ENCODE results near the gene ADAMTS2.

ADAMTS2 gene

DNA sequence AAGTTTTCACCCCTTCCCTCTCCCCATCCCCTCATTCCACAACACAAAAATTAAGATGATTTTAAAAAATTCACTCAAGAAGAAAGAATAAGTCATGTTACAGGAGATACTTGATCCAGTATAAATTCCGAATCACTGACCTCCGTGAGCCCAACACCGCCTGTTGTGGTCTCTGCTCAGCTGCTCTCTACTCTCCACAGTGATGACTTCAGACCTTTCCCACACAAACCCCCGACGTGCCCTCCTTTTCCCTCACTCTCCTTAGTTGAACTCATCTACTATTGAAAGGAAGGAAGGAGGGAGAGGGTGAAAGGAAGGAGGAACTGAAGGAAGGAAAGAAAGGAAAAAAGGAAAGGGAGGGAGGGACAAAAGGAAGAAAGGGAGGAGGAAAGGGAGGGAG lies 230.0 kb downstream of the ADAMTS2 start:
- no peak overlapping the region for H2BK12ac ChIP-seq (ENCODE audit: low read length)
- H2BK15ac ChIP-seq (ENCODE audit: low read length): no peak overlapping the region
- no peaks in the 10 kb centered on the region for H3K4me1 ChIP-seq (ENCODE audit: control insufficient read depth in 2 of 2, insufficient read depth in 1 of 2, low read depth in 1 of 2, low read length in 2 of 2)
- no CpG with 5 or more reads among the region's 5 CpGs for WGBS, 2 donors (ENCODE audit: extremely low coverage in 2 of 2, insufficient read length in 2 of 2, insufficient replicate concordance in 1 of 2)
- H3K23ac ChIP-seq (ENCODE audit: low read depth, low read length, poor library complexity): no peak overlapping the region
- H3K4ac ChIP-seq (ENCODE audit: low read length): no peak overlapping the region
- no peak for DNase-seq (ENCODE audit: low spot score)
- H2BK5ac ChIP-seq (ENCODE audit: low read length): no peak overlapping the region
- no peak overlapping the region for H4K8ac ChIP-seq (ENCODE audit: low read depth, low read length)
- H3K36me3 ChIP-seq (replicated peaks in 1 of 2; ENCODE audit: control insufficient read depth in 2 of 2, insufficient read depth in 2 of 2, low read length in 2 of 2): no peaks in the 10 kb centered on the region
- no peak overlapping the region for H2BK120ac ChIP-seq (ENCODE audit: low read depth, low read length)
- no peaks in the 10 kb centered on the region for H3K27me3 ChIP-seq (ENCODE audit: control insufficient read depth in 3 of 3, insufficient read depth in 3 of 3, low read depth in 1 of 3, low read length in 3 of 3)
- H4K91ac ChIP-seq (ENCODE audit: low read depth, low read length, poor library complexity): no peak overlapping the region
- no peak overlapping the region for H3K14ac ChIP-seq (ENCODE audit: low read length)
- H2AK5ac ChIP-seq (ENCODE audit: low read depth, low read length): no peak overlapping the region
- no peaks in the 10 kb centered on the region for H3K79me1 ChIP-seq (ENCODE audit: low read depth, low read length)
- H3K4me3 ChIP-seq (ENCODE audit: low read length in 2 of 2): no peak overlapping the region
- H3K9ac ChIP-seq (ENCODE audit: low read depth, low read length, poor library complexity): no peak overlapping the region
- H3K27ac ChIP-seq (replicated peaks; ENCODE audit: low read length): no peak overlapping the region
- peaks cover 0 to 51% of the 10 kb centered on the region in 2 donors for H3K9me3 ChIP-seq (replicated peaks in 1 of 2; ENCODE audit: control insufficient read depth in 2 of 2, insufficient read depth in 1 of 2, low read depth in 1 of 2, low read length in 2 of 2)
- H3K4me2 ChIP-seq (ENCODE audit: insufficient read depth, low read length, poor library complexity, severe bottlenecking): no peak overlapping the region
- no peak overlapping the region for H2AFZ ChIP-seq (ENCODE audit: low read length)
- H3K18ac ChIP-seq (ENCODE audit: low read length): no peak overlapping the region

DNA sequence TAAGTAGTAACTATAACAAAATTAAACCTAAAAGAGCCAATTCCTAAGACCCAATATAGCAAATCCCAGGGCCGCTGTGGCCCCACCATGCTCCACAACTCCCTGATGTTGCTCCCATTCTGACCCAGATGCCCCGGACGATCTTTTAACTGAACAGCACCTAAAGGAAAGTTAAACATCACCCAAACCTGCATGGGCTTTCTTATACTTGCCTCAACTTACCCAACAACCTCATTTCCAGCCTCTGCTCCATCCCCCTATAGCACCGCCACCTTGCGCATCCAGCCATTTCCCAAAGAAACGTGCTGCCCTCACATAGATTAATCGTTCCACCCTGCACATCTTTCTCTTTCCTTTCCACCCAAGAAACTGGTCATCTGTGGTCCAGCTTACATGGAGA lies 230.5 kb downstream of the ADAMTS2 start:
- WGBS, 2 donors (ENCODE audit: extremely low coverage in 2 of 2, insufficient read length in 2 of 2, insufficient replicate concordance in 1 of 2): no CpG with 5 or more reads among the region's 7 CpGs
- Histone ChIP-seq H3K27me3 (ENCODE audit: control insufficient read depth in 3 of 3, insufficient read depth in 3 of 3, low read depth in 1 of 3, low read length in 3 of 3) (no peaks in the 10 kb centered on the region), H3K27ac (replicated peaks; ENCODE audit: low read length) (no peak overlapping the region), H2BK12ac (ENCODE audit: low read length) (no peak overlapping the region), H3K79me1 (ENCODE audit: low read depth, low read length) (no peaks in the 10 kb centered on the region), H3K4me1 (ENCODE audit: control insufficient read depth in 2 of 2, insufficient read depth in 1 of 2, low read depth in 1 of 2, low read length in 2 of 2) (no peaks in the 10 kb centered on the region), H3K4me3 (ENCODE audit: low read length in 2 of 2) (no peak overlapping the region), H3K18ac (ENCODE audit: low read length) (no peak overlapping the region), H2BK15ac (ENCODE audit: low read length) (no peak overlapping the region), H4K91ac (ENCODE audit: low read depth, low read length, poor library complexity) (no peak overlapping the region), H2BK5ac (ENCODE audit: low read length) (no peak overlapping the region), H2AFZ (ENCODE audit: low read length) (no peak overlapping the region), H3K4ac (ENCODE audit: low read length) (no peak overlapping the region), H3K36me3 (replicated peaks in 1 of 2; ENCODE audit: control insufficient read depth in 2 of 2, insufficient read depth in 2 of 2, low read length in 2 of 2) (no peaks in the 10 kb centered on the region), H3K4me2 (ENCODE audit: insufficient read depth, low read length, poor library complexity, severe bottlenecking) (no peak overlapping the region), H3K14ac (ENCODE audit: low read length) (no peak overlapping the region), H3K9ac (ENCODE audit: low read depth, low read length, poor library complexity) (no peak overlapping the region), H2AK5ac (ENCODE audit: low read depth, low read length) (no peak overlapping the region), H2BK120ac (ENCODE audit: low read depth, low read length) (no peak overlapping the region), H4K8ac (ENCODE audit: low read depth, low read length) (no peak overlapping the region), H3K9me3 (replicated peaks in 1 of 2; ENCODE audit: control insufficient read depth in 2 of 2, insufficient read depth in 1 of 2, low read depth in 1 of 2, low read length in 2 of 2) (peaks cover 0 to 48% of the 10 kb centered on the region in 2 donors), H3K23ac (ENCODE audit: low read depth, low read length, poor library complexity) (no peak overlapping the region)
- DNase-seq (ENCODE audit: low spot score): no peak

DNA sequence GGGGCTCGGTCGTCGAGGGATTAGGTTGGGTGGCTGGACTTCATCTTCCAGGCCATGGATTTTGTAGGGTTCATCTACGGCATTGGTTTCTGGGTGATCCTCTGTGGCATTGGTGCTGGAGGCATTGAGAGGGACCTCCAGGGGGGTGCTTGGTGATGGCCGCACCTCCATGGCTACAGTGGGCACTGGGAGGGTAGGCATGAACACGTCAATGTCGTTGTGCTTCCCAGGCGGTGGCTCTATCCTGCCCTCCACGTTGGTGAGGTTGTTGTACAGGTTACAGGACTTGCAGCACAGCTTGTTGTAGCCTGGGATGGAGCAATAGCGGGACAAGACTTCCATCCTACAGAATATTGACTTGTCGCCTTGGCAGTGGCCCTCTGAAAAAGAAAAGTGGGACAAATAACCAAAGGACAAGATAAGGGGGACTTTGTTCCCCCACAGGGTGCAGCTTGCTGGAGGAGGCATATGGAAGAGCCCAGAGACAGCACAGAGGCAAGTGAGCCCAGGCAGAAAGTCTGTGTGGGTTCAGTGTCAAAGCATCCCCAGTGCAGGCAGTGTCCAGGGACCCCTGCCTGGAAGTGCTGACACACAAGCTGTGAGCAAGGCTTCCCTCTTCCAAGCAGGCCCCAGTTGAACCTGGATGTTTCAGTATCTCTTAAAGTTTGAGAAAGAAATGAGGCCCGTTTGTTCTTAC lies 231.2 kb downstream of the ADAMTS2 start:
- Histone ChIP-seq H3K4me1 (ENCODE audit: control insufficient read depth in 2 of 2, insufficient read depth in 1 of 2, low read depth in 1 of 2, low read length in 2 of 2) (no peaks in the 10 kb centered on the region), H3K4me3 (ENCODE audit: low read length in 2 of 2) (no peak overlapping the region), H4K91ac (ENCODE audit: low read depth, low read length, poor library complexity) (no peak overlapping the region), H3K27ac (replicated peaks; ENCODE audit: low read length) (no peak overlapping the region), H3K14ac (ENCODE audit: low read length) (no peak overlapping the region), H2AK5ac (ENCODE audit: low read depth, low read length) (no peak overlapping the region), H3K4me2 (ENCODE audit: insufficient read depth, low read length, poor library complexity, severe bottlenecking) (no peak overlapping the region), H3K27me3 (ENCODE audit: control insufficient read depth in 3 of 3, insufficient read depth in 3 of 3, low read depth in 1 of 3, low read length in 3 of 3) (no peaks in the 10 kb centered on the region), H2BK5ac (ENCODE audit: low read length) (no peak overlapping the region), H2BK15ac (ENCODE audit: low read length) (no peak overlapping the region), H3K36me3 (replicated peaks in 1 of 2; ENCODE audit: control insufficient read depth in 2 of 2, insufficient read depth in 2 of 2, low read length in 2 of 2) (no peaks in the 10 kb centered on the region), H3K23ac (ENCODE audit: low read depth, low read length, poor library complexity) (no peak overlapping the region), H3K9ac (ENCODE audit: low read depth, low read length, poor library complexity) (no peak overlapping the region), H3K79me1 (ENCODE audit: low read depth, low read length) (no peaks in the 10 kb centered on the region), H3K4ac (ENCODE audit: low read length) (no peak overlapping the region), H3K18ac (ENCODE audit: low read length) (no peak overlapping the region), H2BK120ac (ENCODE audit: low read depth, low read length) (no peak overlapping the region), H3K9me3 (replicated peaks in 1 of 2; ENCODE audit: control insufficient read depth in 2 of 2, insufficient read depth in 1 of 2, low read depth in 1 of 2, low read length in 2 of 2) (peaks cover 0 to 45% of the 10 kb centered on the region in 2 donors), H2BK12ac (ENCODE audit: low read length) (no peak overlapping the region), H2AFZ (ENCODE audit: low read length) (no peak overlapping the region), H4K8ac (ENCODE audit: low read depth, low read length) (no peak overlapping the region)
- DNase-seq (ENCODE audit: low spot score): no peak
- WGBS, 2 donors (ENCODE audit: extremely low coverage in 2 of 2, insufficient read length in 2 of 2, insufficient replicate concordance in 1 of 2): no CpG with 5 or more reads among the region's 12 CpGs

DNA sequence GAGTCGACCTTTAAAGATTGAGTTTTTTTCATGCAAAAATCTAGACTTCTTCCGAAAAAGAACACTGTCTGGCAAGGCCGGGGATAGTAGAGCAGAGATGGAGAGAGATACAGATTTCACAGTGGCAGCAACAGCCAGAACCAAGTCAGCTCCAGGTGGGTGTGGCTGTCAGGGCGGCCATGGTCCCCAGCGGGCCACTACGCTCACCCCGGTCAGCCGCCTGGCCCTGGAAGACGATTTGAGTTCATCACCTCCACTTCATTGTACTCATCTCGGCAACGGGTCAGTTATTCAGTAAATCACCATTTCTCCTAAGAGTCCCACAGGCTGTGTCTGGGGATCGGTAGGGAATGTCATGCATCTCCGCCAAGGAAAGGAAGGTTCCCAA lies 232.1 kb downstream of the ADAMTS2 start:
- no peak overlapping the region for H2BK15ac ChIP-seq (ENCODE audit: low read length)
- no peak overlapping the region for H3K9ac ChIP-seq (ENCODE audit: low read depth, low read length, poor library complexity)
- no peaks in the 10 kb centered on the region for H3K36me3 ChIP-seq (replicated peaks in 1 of 2; ENCODE audit: control insufficient read depth in 2 of 2, insufficient read depth in 2 of 2, low read length in 2 of 2)
- H3K18ac ChIP-seq (ENCODE audit: low read length): no peak overlapping the region
- no peak overlapping the region for H3K4me2 ChIP-seq (ENCODE audit: insufficient read depth, low read length, poor library complexity, severe bottlenecking)
- no peak overlapping the region for H2AK5ac ChIP-seq (ENCODE audit: low read depth, low read length)
- no peak overlapping the region for H3K27ac ChIP-seq (replicated peaks; ENCODE audit: low read length)
- no peak overlapping the region for H3K4me3 ChIP-seq (ENCODE audit: low read length in 2 of 2)
- H2BK12ac ChIP-seq (ENCODE audit: low read length): no peak overlapping the region
- no peaks in the 10 kb centered on the region for H3K79me1 ChIP-seq (ENCODE audit: low read depth, low read length)
- no peak for DNase-seq (ENCODE audit: low spot score)
- peaks cover 0 to 43% of the 10 kb centered on the region in 2 donors for H3K9me3 ChIP-seq (replicated peaks in 1 of 2; ENCODE audit: control insufficient read depth in 2 of 2, insufficient read depth in 1 of 2, low read depth in 1 of 2, low read length in 2 of 2)
- WGBS, 2 donors (ENCODE audit: extremely low coverage in 2 of 2, insufficient read length in 2 of 2, insufficient replicate concordance in 1 of 2): no CpG with 5 or more reads among the region's 13 CpGs
- no peaks in the 10 kb centered on the region for H3K27me3 ChIP-seq (ENCODE audit: control insufficient read depth in 3 of 3, insufficient read depth in 3 of 3, low read depth in 1 of 3, low read length in 3 of 3)
- H2BK120ac ChIP-seq (ENCODE audit: low read depth, low read length): no peak overlapping the region
- H3K4ac ChIP-seq (ENCODE audit: low read length): no peak overlapping the region
- H4K91ac ChIP-seq (ENCODE audit: low read depth, low read length, poor library complexity): no peak overlapping the region
- no peak overlapping the region for H3K14ac ChIP-seq (ENCODE audit: low read length)
- H3K4me1 ChIP-seq (ENCODE audit: control insufficient read depth in 2 of 2, insufficient read depth in 1 of 2, low read depth in 1 of 2, low read length in 2 of 2): no peaks in the 10 kb centered on the region
- H2AFZ ChIP-seq (ENCODE audit: low read length): no peak overlapping the region
- H3K23ac ChIP-seq (ENCODE audit: low read depth, low read length, poor library complexity): no peak overlapping the region
- no peak overlapping the region for H2BK5ac ChIP-seq (ENCODE audit: low read length)
- H4K8ac ChIP-seq (ENCODE audit: low read depth, low read length): no peak overlapping the region
